ENCODE data around the gene NR2E3.

DNA sequence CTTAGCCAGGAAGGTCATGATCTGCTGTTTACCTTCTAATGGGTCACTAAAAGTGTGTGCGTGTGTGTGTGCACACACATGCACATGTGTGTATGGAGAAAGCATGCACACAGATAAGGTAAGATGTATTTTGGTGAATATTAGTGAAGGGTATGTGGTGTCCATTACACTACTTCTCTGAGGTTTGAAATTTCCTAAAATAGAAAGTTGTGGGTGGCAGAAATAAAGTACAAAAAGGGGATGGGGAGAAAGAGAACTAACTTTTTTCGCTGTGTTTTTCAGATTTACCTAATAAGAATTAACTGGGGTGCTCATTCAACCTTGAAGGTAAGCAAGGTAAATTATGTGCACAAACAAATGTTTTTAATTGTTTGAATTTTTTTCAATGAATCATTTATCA lies 24.4 kb upstream of the NR2E3 start:
- TF ChIP-seq, protein P1, sequence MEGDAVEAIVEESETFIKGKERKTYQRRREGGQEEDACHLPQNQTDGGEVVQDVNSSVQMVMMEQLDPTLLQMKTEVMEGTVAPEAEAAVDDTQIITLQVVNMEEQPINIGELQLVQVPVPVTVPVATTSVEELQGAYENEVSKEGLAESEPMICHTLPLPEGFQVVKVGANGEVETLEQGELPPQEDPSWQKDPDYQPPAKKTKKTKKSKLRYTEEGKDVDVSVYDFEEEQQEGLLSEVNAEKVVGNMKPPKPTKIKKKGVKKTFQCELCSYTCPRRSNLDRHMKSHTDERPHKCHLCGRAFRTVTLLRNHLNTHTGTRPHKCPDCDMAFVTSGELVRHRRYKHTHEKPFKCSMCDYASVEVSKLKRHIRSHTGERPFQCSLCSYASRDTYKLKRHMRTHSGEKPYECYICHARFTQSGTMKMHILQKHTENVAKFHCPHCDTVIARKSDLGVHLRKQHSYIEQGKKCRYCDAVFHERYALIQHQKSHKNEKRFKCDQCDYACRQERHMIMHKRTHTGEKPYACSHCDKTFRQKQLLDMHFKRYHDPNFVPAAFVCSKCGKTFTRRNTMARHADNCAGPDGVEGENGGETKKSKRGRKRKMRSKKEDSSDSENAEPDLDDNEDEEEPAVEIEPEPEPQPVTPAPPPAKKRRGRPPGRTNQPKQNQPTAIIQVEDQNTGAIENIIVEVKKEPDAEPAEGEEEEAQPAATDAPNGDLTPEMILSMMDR (IDR thresholded peaks at IDR 0.05; ENCODE audit: borderline replicate concordance, extremely low read depth, low read length, poor library complexity, severe bottlenecking): no peak
- no peak for TF ChIP-seq EZH2 (IDR thresholded peaks at IDR 0.05; ENCODE audit: borderline replicate concordance, low read depth, low read length, severe bottlenecking)
